ENCODE results near the gene CHAMP1. TPM values are rescaled to one million over a fixed set of nuclear protein-coding genes. Genes with fewer than 3 reads are reported as not detected.
A peak's percentile ranks its signal among the peaks of the same experiment; 100 is the strongest.

Gene CHAMP1, protein sequence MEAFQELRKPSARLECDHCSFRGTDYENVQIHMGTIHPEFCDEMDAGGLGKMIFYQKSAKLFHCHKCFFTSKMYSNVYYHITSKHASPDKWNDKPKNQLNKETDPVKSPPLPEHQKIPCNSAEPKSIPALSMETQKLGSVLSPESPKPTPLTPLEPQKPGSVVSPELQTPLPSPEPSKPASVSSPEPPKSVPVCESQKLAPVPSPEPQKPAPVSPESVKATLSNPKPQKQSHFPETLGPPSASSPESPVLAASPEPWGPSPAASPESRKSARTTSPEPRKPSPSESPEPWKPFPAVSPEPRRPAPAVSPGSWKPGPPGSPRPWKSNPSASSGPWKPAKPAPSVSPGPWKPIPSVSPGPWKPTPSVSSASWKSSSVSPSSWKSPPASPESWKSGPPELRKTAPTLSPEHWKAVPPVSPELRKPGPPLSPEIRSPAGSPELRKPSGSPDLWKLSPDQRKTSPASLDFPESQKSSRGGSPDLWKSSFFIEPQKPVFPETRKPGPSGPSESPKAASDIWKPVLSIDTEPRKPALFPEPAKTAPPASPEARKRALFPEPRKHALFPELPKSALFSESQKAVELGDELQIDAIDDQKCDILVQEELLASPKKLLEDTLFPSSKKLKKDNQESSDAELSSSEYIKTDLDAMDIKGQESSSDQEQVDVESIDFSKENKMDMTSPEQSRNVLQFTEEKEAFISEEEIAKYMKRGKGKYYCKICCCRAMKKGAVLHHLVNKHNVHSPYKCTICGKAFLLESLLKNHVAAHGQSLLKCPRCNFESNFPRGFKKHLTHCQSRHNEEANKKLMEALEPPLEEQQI
- 22.4 and 23.2 TPM in 2 replicates for total RNA-seq
- long read RNA-seq, partial matches to known transcripts: 0 of 2 reads
- long read RNA-seq, other reads (novel, unspliced or antisense): 0 of 2 reads

DNA sequence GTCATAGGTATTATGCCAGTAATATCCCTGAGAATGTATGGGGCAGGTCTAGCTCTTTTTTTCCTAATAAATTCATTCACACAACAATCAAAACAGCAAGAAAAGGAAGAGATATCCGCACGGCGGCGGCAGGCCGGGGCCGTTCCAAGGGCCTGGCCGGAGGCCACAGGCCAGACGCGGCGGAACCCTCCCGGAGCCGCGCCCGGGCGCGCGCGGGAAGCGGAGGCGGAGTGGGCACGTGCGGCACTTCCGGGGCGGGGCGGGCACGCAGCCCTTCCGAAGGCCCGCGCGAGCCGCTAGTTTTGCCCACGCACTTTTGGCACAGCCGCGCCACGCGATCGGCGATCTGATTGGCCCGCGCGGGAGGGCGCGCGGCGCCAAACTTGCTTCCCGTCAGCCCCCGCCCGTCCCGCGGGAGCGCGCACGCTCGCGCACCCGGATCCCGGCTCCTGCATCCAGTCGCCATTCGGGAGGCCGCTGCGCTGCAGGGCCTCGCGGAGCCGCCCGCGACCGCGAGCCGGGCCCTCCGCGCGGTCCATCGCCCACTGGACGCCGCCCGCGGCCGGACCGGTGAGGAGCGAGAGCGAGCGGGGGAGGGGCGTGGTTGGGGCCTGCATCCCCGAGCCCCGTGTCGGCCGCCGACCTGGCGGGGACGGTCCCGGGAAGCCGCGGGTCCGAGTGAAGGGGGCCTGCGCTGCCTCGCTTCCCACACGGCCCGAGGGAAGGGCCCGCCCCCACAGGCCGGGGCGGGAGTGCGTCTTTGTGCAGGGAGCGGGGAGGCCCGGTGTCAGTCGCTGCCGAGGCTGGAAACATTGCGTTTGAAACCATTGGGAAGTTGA lies at the start of gene CHAMP1:
Gene CHAMP1, plus strand, starts transcription at position 430 of the 839 bp plus-strand sequence. CDS start 9,340 bp downstream, outside the sequence.
- TF ChIP-seq, protein P1, sequence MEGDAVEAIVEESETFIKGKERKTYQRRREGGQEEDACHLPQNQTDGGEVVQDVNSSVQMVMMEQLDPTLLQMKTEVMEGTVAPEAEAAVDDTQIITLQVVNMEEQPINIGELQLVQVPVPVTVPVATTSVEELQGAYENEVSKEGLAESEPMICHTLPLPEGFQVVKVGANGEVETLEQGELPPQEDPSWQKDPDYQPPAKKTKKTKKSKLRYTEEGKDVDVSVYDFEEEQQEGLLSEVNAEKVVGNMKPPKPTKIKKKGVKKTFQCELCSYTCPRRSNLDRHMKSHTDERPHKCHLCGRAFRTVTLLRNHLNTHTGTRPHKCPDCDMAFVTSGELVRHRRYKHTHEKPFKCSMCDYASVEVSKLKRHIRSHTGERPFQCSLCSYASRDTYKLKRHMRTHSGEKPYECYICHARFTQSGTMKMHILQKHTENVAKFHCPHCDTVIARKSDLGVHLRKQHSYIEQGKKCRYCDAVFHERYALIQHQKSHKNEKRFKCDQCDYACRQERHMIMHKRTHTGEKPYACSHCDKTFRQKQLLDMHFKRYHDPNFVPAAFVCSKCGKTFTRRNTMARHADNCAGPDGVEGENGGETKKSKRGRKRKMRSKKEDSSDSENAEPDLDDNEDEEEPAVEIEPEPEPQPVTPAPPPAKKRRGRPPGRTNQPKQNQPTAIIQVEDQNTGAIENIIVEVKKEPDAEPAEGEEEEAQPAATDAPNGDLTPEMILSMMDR (IDR thresholded peaks at IDR 0.05): peak; percentile 7
- peak within 1 kb of the TSS; percentile 92 for H3K27ac Mint-ChIP-seq (ENCODE audit: unreplicated experiment)
- H3K27me3 Mint-ChIP-seq (ENCODE audit: unreplicated experiment): no peaks in the 10 kb centered on the region
- peaks cover 2% of the 10 kb centered on the region for H3K36me3 Mint-ChIP-seq (ENCODE audit: unreplicated experiment)
- peak within 1 kb of the TSS; percentile 85 for H3K4me3 Mint-ChIP-seq (ENCODE audit: unreplicated experiment)
- peak; percentile 98 for DNase-seq (ENCODE audit: extremely low spot score, unreplicated experiment)
- peaks cover 48% of the 10 kb centered on the region for H3K4me1 Mint-ChIP-seq (ENCODE audit: unreplicated experiment)
- no peaks in the 10 kb centered on the region for H3K9me3 Mint-ChIP-seq (ENCODE audit: unreplicated experiment)

DNA sequence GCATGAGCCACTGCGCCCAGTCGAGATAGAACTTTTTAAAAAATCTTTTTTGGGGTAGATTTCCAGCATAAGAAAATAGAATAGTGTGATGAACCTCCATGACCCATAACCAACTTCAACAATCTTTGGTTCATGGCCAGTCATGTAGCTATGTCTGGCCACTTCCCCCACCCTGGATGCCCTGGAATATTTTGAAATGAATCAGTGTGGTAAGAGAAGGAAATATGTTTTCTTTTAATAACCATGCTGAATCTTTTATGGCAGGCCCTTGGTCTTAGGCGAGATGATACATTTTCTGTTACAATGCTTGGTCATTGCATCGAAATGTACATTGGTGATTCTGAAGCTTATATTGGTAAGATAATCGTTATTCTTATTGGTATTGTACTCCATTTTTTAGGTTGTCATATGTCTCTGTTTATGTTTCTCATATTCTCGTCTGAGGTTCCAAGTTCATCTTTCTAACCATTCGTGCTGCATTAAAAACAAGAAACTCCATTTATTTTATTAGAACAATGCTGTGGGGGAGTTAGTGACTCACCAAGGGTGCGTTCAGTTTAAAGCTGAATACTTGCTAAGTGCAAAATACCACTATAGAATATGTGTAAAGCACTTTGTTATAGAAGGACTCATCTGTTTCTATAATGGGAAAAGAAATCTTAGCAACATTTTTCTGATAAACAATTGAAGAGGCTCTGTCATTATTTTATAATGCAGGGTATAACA lies 49.3 kb upstream of the CHAMP1 start:
- H3K4me1 Mint-ChIP-seq (ENCODE audit: unreplicated experiment): peaks cover 28% of the 10 kb centered on the region
- peak overlapping the region; percentile 87 for H3K27ac Mint-ChIP-seq (ENCODE audit: unreplicated experiment)
- H3K36me3 Mint-ChIP-seq (ENCODE audit: unreplicated experiment): peaks cover 62% of the 10 kb centered on the region
- TF ChIP-seq, protein P1 (IDR thresholded peaks at IDR 0.05): no peak
- H3K4me3 Mint-ChIP-seq (ENCODE audit: unreplicated experiment): peak overlapping the region; percentile 22
- no peak for DNase-seq (ENCODE audit: extremely low spot score, unreplicated experiment)
- H3K27me3 Mint-ChIP-seq (ENCODE audit: unreplicated experiment): no peaks in the 10 kb centered on the region
- no peaks in the 10 kb centered on the region for H3K9me3 Mint-ChIP-seq (ENCODE audit: unreplicated experiment)

DNA sequence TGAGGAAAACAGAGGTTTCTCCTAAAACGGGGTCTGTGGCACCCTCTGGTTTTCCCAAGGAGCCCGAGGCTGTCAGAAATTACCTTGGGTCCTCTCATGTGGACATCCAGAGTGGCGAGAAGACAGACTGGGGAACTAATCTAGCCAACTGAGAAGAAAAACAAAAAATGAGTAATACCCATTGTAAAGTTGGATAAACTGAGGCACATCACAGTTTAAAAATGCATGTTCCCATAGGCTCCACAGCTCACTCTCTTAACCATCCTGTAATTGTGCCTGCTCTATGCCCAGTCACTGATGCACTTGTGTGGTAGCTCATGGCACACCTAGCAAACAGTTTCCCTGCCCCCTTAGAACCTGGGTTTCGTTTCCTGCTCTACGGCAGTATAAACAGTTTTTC lies 48.1 kb upstream of the CHAMP1 start:
- Mint-ChIP-seq H3K27ac (ENCODE audit: unreplicated experiment) (peak overlapping the region; percentile 23), H3K4me1 (ENCODE audit: unreplicated experiment) (peaks cover 28% of the 10 kb centered on the region), H3K9me3 (ENCODE audit: unreplicated experiment) (no peaks in the 10 kb centered on the region), H3K36me3 (ENCODE audit: unreplicated experiment) (peaks cover 57% of the 10 kb centered on the region), H3K27me3 (ENCODE audit: unreplicated experiment) (no peaks in the 10 kb centered on the region), H3K4me3 (ENCODE audit: unreplicated experiment) (no peak overlapping the region)
- TF ChIP-seq, protein P1 (IDR thresholded peaks at IDR 0.05): no peak
- DNase-seq (ENCODE audit: extremely low spot score, unreplicated experiment): no peak

DNA sequence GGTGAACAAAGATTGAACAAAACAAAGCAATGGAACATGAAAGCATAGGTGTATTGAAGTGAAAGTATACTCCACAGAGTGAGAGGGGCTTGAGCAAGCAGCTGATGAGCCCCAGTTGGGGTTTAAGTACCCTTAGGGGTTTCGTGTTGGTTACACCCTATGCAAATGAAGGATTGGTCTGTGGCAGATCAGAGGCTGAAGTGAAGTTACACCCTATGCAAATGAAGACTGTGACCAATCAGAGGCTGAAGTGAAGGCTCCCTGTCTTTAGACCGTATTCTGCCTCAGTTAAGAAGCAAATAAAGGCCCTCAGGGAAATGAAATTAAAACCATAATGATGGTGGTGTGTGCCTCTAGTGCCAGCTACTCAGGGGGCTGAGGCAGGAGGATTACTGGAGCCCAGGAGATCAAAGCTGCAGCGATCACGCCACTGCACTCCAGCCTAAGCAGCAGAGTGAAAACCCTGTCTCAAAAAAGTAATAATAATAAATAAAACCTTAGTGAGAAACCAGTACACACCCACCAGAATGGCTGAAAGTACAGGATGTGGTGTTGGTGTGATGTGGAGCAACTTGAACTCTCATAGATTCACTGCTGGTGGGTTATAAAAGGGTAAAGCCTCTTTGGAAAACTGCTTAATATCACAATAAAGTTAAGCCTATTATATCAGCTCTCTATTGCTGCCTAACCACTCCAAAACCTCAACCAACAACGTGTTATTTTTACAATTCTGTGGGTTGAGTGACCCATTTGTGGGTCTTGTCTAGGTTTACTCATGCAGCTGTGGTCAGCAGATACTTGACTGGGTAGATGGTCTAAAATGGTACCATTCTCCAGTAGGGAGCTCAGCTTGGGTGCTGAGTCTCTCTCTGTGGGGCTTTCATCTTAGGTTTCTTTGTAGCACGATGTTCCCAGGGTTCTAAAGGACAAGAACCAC lies 45.7 kb upstream of the CHAMP1 start:
- H3K4me3 Mint-ChIP-seq (ENCODE audit: unreplicated experiment): no peak overlapping the region
- H3K27ac Mint-ChIP-seq (ENCODE audit: unreplicated experiment): no peak overlapping the region
- H3K9me3 Mint-ChIP-seq (ENCODE audit: unreplicated experiment): no peaks in the 10 kb centered on the region
- H3K4me1 Mint-ChIP-seq (ENCODE audit: unreplicated experiment): peaks cover 23% of the 10 kb centered on the region
- peaks cover 57% of the 10 kb centered on the region for H3K36me3 Mint-ChIP-seq (ENCODE audit: unreplicated experiment)
- no peak for DNase-seq (ENCODE audit: extremely low spot score, unreplicated experiment)
- TF ChIP-seq, protein P1 (IDR thresholded peaks at IDR 0.05): no peak
- no peaks in the 10 kb centered on the region for H3K27me3 Mint-ChIP-seq (ENCODE audit: unreplicated experiment)

Data from osteocyte (in vitro differentiated cells).